GM18861 (cell line): ENCODE measurements around the gene TICAM1.
"Not testable (repeated sequence)": the region's sequence is repeated elsewhere in the genome, so short reads cannot be mapped to it uniquely, and the experiment has no call there.

ENCODE experiments used
- ATAC-seq: cut with Tn5 transposase; IDR thresholded peaks from one replicate; pipeline ENCODE4 v1.9.1; 2021; ENCODE audit not compliant: unreplicated experiment

Gene TICAM1

DNA sequence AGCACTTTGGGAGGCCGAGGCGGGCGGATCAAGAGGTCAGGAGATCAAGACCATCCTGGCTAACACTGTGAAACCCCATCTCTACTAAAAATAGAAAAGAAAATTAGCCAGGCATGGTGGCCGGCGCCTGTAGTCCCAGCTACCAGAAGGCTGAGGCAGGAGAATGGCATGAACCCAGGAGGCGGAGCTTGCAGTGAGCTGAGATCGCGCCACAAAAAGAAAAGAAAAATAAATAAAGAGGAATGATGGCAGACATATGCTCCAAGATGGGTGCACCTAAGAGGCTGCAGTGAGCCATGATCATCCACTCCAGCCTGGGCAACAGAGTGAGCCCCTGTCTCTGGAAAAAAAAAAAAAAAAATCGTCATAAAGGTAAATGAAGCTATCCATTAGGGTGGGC is 14.5 kb upstream of the TICAM1 start:
- not testable (repeated sequence) for ATAC-seq

DNA sequence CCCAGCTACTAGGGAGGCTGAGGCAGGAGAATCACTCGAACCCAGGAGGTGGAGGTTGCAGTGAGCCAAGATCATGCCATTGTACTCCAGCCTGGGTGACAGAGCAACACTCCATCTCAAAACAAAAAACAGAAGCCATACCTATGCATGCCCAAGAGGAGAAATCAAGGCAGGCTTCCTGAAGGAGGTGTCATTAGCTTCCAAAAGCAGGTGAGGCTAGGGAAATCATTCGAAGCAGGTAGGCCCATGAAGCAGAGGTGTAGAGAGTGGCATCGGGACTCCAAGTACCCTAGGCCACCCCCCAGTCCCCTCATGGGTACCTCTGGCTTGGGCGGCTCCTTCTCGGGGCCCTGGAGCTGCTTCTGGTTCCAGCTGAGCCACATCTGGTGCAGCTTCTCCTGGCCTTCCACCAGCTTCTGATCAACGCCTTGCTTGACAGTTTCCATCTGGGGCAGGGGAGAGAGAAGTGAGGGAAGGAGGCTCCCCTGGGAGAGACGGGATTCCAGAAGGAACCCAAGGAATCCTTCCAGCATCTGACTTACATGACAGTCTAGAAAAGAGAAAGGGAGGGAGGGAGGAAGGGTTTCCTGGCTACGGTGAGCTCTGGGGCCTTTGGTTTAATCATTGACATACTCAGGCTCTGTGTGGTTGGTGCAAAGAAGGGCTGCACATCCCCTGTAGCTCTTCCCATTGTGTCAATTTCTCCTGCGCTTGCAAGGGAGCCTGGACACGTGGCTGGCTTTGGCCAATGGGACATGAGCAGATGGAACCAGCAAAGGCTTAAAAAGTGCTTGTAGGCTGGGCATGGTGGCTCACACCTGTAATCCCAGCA is 13.1 kb upstream of the TICAM1 start:
- ATAC-seq = no peak

DNA sequence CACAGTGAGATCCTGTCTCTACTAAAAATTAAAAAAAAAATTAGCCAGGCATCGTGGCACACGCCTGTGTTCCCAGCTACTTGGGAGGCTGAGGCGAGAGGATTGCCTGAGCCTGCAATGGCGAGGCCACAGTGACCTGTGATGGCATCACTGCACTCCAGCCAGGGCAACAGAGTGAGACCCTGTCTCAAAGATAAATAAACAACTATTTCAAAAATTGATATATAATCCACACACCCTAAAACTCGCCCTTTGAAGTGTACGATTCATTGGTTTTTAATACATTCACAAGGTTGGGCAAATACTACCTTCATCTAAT is 12.1 kb upstream of the TICAM1 start:
- ATAC-seq = no peak

DNA sequence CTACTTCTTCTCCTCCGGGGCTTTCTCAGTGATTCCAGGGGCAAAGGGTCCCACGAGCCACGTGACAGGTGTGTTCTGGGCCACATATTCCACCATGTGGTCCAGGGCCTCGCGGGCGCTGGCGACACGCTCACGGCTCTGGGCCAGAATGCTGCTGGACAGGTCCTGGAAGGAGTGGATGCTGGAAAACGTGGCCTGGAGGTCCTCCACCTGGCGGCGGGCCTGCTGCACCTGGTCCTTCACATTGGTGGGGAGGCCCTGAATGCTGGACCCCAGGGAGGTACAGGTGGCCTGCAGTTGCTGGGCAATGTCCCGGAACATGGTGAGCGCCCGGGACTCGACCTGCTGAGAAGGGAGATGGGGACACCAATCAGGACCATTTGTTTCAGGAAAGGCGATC is 7.7 kb upstream of the TICAM1 start:
- no peak for ATAC-seq

DNA sequence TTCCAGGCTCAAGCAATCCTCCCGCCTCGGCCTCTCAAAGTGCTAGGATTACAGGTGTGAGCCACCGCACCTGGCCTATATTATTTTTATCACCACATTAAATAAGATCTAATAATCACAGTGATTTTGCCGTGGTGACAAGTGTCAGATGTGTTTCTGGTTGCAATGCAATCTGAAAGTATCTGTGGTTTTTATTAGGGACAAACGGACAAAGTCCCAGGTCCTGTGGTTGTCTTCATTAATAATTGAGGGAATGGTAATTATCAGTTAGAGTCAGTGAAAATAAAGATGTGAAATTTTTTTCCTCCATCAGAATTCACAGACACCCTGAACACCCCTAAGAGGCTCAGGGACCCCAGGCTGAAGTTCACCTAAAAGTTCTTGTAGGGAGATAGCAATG is 1.3 kb upstream of the TICAM1 start:
- no peak for ATAC-seq

DNA sequence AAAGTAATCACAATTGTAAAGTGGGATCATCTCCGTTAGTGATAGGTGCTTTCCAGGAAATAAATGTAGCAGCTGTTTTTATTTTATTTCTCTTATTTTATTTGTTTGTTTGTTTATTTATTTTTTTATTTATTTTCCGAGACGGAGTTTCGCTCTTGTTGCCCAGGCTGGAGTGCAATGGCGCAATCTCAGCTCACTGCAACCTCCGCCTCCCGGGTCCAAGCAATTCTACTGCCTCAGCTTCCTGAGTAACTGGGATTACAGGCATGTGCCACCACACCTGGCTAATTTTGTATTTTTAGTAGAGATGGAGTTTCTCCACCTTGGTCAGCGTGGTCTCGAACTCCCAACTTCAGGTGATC is 448 bp upstream of the TICAM1 start:
- not testable (repeated sequence) for ATAC-seq

DNA sequence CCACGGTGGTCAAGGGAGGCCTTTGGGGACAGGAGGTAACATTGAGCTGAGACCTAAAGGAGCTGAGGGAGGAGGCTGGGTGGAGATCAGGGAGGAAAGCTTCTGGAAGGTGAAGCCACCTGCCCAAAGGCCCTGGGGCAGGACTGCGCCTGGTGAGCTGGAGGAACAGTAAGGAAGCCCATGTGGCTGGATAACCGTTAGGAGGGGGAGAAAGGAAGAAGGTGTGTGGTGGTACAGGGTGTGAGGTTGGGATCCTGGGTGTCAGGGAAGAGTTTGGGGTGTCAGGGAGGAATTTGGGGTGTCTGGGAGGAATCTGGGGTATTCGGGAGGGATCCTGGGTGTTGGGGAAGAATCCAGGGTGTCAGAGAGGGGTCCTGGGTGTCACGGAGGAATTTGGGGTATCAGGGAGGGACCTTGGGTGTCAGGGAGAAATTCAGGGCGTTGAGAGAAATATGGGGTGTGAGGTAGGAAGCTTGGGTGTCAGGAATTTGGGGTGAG is 695 bp downstream of the TICAM1 start:
- no peak for ATAC-seq

DNA sequence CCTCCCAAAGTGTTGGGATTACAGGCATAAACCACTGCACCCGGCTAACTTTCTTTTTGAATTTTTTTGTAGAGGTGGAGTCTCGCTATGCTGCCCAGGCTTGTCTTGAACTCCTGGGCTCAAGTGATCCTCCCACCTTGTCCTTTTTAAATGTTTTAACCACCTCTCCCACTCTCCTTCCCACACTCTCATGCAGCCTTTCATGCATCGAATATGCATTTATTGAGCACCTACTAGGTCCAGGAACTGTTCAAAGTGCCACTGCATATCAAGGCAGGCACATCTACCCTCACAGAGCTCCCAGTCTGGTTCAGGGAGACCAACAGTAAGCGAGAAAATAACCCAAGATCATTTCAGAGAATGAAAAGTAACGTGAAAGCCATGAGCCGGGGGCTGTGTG is 1.2 kb downstream of the TICAM1 start:
- ATAC-seq = no peak

DNA sequence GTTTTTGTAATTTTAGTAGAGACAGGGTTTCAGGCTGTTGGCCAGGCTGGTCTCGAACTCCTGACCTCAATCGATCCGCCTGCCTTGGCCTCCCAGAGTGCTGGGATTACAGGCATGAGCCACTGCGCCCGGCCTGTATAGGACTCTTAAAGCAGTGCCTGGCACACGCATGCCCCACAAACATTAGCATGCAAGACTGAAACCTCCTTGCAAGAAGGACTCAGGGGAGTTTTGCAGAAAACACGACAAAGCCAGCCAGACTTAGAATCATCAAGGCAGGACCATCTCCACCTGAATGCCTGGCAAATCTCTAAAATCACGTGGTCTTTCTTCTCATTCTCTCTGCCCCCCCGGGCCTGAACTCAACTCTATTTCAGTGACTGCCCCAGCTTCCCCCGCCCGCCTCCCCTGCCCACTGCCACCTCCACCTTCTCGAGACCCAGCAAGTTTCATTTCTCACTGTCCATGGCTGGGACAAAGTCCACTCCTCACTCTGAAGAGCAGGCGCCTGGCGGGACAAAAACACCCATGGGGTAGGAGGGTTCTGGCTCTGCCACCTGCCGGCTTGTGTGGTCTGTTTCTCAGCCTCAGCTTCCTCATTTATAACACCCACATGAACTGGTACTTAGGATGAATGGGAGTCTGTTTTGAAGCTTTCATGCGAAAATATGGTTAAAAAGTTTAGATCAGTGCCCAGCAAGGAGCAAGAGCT is 2.4 kb downstream of the TICAM1 start:
- ATAC-seq = no peak

DNA sequence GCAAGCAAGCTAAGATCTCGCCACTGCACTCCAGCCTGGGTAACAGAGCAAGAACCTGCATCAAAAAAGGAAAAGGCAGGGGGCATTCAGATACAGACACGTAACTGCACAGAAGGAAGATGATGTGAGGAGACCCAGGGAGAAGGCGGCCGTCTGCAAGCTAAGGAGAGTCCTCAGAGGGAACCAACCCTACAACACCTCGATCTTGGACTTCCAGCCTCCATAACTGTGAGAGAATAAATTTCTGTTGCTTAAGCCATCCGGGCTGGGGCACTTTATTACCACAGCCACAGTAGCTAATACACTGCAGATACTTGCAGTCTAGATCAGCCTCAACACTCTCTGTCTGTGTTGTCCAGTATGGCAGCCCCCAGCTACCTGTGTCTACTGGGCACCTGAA is 7.9 kb downstream of the TICAM1 start:
- ATAC-seq = no peak

DNA sequence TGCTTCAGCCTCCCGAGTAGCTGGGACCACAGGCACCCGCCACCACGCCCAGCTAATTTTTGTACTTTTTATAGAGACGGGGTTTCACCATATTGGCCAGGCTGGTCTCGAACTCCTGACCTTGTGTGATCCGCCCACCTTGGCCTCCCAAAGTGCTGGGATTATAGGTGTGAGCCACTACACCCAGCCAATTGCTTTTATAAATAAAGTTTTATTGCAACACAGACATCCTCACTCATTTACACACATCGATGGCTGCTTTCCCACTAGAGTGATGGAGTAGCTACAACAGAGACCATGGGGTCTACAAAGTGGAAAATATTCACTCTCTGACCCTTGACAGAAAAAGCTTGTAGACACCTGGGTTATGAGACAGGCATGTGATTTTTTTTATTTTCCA is 9.2 kb downstream of the TICAM1 start:
- not testable (repeated sequence) for ATAC-seq

DNA sequence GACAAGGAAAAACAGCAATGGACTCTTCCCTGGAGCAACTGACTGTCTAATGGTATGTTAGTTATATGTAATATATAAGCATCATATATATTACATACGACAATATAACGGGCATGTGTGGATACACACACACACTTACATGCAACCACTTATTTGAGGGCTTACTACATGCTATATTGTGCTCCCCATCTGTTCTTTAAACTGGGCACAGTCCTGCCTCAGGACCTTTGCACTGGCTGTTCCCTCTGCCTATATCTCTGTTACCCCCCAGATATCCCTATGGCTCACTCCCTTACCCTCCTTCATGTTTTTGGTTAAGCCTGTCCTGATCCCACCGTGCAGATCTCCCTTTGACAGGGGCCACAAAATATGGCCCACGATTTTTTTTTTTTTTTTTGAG is 10.2 kb downstream of the TICAM1 start:
- no peak for ATAC-seq

DNA sequence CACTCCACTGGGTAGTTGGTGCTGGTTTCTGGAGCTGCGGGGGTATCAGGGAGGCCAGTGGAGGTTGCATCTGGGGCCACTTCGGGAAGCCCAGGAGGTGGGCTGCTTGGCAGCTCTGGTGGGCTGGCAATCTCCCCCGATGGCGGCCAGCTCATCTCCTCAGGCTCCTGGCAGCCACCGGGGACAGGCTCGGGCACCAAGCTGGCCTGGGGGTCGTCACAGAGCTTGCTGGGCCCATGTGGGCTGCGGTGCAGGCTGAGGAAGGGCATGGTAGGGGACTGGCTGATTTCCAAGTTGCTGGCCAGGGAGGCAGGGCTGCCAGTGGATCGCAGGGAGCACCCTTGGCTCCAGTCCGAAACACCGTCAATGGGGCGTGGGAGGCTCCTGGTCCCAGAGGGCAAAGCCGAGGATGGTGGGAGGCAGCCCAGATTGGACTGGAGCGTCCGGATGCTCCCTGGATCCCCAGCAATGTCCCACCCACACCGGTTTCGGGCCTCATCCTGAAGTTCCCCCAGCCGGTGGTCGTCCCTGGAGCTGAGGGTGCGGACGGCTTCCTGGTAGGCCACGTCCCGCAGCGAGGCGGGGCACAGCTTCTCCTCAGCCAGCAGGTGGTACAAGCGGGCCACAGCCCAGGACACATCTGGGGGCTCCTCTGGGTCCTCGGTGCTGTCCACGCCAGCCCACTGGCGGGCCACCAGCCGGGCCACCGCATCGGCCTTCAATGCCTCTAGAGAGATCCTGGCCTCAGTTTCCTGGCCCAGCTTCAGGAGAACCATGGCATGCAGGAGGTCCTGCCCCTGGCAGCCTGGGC is 13.8 kb downstream of the TICAM1 start:
- ATAC-seq = no peak

DNA sequence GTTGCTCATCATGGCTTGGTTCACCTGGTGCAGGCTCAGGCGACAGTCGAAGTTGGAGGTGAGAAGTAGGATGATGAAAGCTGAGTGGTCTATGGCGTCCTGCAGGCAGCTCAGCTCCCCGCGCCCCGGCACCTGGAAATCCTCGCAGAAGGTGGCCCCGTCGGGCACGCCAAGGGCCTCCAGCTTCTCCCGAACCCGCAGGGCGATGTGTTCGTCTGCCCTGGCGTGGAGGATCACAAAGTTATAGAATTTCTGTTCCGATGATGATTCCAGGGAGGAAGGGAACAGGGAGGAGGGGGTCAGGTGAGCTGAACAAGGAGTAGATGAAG is 14.6 kb downstream of the TICAM1 start:
- no peak for ATAC-seq

DNA sequence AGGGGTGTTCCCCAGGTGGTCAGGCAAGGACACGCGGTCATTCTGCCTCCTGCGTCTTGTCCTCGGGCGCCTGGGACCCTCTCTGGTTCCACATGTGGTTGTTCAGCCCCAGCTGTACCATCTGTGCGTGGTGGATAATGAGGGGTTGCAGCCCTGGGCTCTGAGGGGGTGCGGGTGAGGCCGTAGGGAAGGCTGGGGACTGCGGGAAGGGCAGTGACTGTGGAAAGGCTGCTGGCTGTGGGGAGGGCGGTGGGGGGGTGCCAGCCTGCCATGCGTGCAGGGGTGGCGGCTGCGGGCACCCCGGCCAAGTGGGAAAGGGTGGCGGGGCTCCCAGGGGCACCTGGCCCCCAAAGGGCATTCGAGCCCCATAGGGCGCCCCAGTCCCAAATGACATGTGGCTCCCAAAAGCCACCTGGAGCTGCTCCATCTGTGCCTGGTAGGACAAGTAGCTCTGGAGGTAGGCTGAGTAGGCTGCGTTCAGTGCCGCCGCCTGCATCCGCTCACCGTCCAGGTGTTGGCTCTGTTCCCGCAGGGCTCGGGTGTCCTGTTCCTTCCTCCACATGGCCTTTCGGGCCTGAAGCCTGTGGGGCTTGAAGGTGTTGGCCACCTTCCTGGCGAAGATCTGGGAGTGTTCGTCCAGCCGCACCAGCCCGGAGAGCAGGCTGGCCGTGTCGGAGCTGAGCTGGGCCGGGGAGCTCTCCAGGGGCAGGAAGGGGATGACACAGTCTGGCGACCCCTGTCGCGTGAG is 15.1 kb downstream of the TICAM1 start:
- no peak for ATAC-seq

DNA sequence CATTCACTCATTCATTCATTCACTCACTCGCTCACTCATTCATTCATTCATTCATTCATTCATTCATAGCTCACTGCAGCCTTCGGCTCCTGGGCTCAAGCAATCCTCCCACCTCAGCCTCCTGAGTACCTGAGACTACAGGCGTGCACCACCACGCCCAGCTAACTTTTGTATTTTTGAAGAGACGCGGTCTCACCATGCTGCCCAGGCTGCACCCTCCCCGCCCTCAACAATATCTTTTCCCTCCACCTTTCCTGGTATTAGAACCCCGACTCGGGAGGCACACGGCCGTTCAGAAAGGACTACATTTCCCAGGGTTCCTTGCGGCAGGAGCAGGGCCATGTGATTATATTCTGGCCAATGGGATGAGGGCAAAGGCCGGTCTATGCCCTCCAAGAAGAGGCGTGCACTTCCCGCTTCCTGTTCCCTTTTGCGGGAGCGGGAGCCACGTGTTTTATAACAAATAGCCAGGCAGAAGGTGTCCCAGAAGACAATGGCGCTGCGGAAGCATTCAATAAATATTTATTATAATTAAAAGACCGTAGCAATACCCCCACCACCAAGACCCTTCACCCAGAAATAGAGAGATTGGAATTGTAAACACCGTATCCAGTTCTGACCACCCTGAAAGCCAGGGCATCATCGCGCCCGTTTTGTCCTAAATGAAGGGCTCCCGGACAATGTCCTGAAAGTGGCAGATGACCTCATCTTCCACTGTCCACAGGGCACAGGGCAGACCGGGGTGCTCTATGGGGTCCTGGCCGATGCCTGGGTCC is 15.9 kb downstream of the TICAM1 start:
- no peak for ATAC-seq

DNA sequence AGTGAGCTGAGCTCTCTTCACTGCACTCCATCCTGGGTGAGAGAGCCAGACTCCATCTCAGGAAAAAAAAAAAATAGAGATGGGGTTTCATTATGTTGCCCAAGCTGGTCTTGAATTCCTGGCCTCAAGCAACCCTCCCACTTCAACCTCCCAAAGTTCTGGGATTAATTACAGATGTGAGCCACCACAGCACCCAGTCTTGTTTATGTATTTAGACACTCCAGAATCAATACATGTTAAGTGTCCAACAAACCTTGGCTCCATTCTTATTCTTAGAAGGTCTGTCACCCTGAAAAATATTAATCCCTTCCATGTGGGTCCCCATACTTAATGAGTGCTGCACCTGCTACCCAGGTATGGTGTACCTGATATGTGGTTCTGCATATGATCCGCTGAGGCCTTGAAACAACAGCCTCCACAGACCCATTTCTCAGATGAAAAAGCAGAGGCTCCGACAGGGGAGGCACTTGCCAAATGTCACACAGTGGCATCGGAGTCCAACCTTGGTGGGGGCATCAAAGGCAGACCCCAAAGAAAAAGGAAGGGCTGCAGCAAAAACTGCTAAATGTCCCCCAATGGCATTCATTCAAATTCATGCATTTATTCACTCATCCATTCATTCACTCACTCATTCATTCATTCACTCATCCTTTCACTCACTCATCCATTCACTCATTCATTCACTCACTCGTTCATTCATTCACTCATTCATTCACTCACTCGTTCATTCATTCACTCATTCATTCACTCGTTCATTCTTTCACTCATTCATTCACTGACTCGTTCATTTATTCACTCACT is 16.7 kb downstream of the TICAM1 start:
- no peak for ATAC-seq

DNA sequence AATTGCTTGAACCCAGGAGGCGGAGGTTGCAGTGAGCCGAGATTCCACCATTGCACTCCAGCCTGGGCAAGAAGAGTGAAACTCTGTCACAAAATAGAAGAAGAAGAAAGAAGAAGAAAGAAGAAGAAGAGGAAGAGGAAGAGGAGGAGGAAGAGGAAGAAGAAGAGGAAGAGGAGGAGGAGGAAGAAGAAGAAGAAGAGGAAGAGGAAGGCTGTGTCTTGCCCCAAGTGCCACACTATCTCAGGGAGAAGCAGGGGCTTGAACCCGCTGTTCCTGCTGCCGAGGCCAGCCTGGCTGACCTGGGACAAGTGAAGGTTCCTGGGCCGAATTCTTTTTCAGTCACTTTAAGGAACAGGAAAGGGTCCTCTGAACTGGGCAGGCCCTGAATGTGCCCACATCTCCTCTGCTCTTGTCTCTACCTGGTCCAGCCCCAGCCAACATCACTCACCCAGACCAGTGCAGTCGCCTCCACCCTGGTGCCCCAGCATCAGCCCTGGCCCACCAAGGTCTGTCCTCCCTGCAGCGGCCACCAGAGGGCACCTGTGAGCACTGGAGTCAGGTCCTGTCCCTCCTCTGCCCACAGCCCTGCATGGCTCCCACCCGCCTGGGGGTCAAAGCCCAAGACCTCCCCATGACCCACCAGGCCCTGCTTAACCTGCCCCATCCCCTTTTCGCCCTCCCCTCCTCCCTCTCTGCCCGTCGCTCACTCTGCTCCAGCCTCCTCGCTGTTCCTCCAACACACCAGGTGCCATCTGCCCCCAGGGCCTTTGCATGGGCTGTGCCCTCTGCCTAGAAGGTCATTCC is 20.0 kb downstream of the TICAM1 start:
- no peak for ATAC-seq

DNA sequence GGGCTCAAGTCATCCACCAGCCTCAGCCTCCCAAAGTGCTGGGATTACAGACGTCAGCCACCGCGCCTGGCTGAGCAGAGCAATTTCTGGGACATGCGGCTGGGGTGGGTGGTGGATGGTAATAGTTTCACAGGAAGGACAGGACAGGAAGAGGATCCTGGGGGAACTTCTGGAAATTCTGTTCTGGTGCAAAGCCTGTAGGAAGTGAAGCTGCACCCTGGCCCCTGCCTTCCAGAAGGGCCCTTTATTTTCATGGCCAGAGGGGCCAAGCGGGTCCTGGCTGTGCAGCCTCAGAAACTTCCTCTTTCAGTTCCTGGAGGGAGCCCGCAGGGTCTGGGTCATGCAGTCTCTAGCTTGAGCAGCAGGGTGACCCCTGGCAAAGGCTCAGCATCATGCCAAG is 24.3 kb downstream of the TICAM1 start:
- ATAC-seq = no peak
